ENCODE data around the gene KDF1.

The KDF1 gene

DNA sequence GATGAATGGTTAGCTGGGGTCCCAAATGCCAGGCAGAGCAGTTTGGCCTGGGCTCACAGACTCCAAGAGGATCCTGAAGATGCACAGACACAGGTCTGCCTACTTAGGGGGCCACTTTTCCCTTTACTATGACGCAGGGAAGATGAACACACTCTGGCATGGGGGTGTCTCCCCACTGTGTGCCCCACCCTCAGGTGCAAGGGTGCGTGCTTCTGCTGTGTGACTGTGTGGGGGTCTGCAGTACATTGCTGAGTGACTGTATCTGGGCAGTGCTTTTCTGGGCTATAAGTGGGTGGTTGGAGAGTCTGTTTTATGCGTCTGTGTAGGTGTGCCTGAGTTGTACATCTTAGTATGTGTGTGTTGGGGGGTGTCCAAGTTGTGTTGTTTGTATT, 50.3 kb downstream of the KDF1 start:
- no peak for TF ChIP-seq POLR2A (IDR thresholded peaks at IDR 0.05; ENCODE audit: low read depth, low read length)
- no peak for TF ChIP-seq TAF1 (IDR thresholded peaks at IDR 0.05; ENCODE audit: borderline replicate concordance, low read depth, low read length)
- no peak for TF ChIP-seq POLR2AphosphoS5 (IDR thresholded peaks at IDR 0.05; ENCODE audit: low read depth, low read length)
- DNase-seq (ENCODE audit: insufficient read length): no peak
- FAIRE-seq: no peak

DNA sequence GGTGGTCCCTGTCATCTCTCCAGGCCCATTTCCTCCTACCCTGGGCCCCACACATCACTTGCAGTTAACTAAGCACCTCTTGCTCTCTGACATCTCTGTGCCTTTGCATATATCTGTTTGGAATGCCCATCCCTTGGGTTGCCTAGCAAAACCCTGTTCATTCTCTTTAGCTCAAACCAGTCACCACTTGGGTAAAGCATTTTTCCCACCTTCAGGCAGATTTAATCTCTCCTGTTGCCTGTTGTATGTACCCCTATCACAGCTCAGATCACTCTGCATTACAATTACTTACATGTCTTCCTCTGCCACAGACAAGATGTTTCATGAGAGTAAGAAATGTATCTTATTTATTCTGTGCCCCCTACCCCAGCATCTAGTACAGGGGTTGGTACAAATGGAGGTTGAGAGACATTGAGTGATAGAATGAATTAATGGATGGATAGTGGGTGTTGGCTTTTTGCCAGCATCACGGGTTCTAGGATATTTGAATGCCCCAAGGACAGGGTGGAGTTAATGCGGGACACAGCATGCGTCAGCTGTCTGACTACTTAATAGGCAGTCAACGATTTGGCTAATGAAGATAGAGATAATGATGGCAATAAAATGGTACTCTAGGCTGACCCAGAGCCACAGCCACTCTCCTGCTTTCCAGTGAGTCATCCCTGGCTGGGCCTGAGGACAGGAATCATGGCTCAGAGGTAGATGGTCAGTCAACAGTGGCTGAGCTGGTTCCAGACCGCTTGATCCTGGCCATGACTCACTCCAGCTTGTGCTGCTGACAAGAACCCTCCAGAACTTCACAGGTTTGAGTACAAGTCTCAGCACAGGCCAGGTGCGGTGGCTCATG, 53.0 kb downstream of the KDF1 start:
- FAIRE-seq (no peak), DNase-seq (ENCODE audit: insufficient read length) (no peak)
- TF ChIP-seq TAF1 (IDR thresholded peaks at IDR 0.05; ENCODE audit: borderline replicate concordance, low read depth, low read length): no peak
- TF ChIP-seq POLR2A (IDR thresholded peaks at IDR 0.05; ENCODE audit: low read depth, low read length): no peak
- no peak for TF ChIP-seq POLR2AphosphoS5 (IDR thresholded peaks at IDR 0.05; ENCODE audit: low read depth, low read length)

DNA sequence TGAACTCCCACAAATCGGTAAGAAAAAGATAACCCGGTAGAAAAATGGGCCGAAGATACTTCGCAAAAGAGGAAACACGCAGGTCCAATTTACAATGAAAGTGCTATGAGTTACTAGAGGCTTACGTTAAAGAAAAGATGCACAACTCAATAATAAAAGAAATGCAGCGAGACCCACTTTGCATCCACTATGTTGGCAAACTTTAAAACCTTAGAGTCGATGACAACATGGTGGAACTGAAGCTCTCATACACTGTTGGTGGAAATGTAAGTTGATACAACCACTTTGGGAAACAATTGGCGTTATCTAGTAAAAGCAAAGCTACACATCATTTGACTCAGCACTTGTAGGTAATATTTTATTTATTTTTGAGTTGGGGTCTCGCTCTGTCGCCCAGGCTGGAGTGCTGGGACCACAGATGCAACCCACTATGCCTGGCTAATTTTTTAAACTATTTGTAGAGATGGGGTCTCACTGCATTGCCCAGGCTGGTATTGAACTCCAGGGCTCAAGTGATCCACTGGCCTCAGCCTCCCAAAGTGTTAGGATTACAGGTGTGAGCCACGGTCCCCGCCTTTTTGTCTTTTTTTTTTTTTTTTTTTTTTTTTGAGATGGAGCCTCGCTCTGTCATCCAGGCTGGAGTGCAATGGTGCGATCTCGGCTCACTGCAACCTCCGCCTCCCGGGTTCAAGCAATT, 59.3 kb downstream of the KDF1 start:
- no peak for DNase-seq (ENCODE audit: insufficient read length)

DNA sequence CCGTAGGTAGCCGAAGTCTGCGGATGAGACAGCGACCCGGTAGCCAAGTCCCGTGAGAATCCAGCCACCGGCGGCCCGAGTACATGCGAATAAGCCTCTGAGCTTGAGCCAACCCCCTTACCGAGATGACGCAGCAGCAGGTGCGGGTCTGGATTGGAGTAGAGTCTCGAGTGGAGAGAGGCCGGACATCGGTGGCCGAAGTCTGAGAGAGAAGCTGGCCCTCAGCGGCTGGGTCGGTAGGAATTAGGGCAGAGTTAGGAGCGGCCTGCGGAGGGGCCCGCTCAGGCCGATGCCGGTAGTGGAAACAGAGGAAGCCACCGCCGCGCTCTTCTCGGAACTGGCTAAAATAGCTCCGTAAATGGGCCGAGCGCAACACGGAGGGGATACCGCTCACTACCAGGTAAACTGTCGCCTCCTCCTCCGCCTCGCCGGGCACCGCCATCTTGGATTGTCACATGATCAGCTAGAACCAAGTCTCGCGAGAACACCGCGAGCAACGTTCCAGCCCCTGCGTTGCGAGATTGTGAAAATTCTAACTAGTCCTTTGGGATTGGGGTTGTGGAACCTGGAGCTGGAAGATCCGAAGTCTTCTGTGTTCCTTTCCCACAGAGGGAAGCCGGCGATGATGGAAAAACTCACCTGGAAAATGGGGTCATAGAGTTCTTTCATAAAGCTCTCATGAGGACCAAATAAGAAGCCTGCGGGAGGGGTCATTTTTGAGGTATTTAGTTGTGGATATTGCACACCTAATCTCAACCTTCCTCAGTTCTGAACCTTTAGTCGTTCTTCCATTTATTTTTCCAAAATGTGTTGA, 60.1 kb downstream of the KDF1 start, which contains the start of gene GPATCH3:
TSS of gene GPATCH3 (minus strand) at position 467 of the 814 bp plus-strand sequence. CDS start at position 442, 25 bp downstream.
- DNase-seq (ENCODE audit: insufficient read length) (peak; percentile 80), FAIRE-seq (peak; percentile 84)
- TF ChIP-seq POLR2AphosphoS5 (IDR thresholded peaks at IDR 0.05; ENCODE audit: low read depth, low read length) (peak; percentile 83), POLR2A (IDR thresholded peaks at IDR 0.05; ENCODE audit: low read depth, low read length) (peak; percentile 92), TAF1 (IDR thresholded peaks at IDR 0.05; ENCODE audit: borderline replicate concordance, low read depth, low read length) (peak; percentile 95)

More for the DNA sequence above, 59.3 kb downstream of the KDF1 start:
- FAIRE-seq: peak; percentile 9
- no peak for TF ChIP-seq TAF1 (IDR thresholded peaks at IDR 0.05; ENCODE audit: borderline replicate concordance, low read depth, low read length)
- no peak for TF ChIP-seq POLR2A (IDR thresholded peaks at IDR 0.05; ENCODE audit: low read depth, low read length)
- no peak for TF ChIP-seq POLR2AphosphoS5 (IDR thresholded peaks at IDR 0.05; ENCODE audit: low read depth, low read length)

Measured in GM12892 (cell line).